Activated CD4-positive, alpha-beta T cell treated with anti-CD3 and anti-CD28 coated beads, Interleukin-2, Interleukin-4, amounts not matched to agents 100 ng/mL and 50 ng/mL, durations not matched to agents 16 hours and 8 hours (primary cell): ENCODE results near the gene SPR.

Experiments
- DNase-seq: peaks from one replicate; pipeline ENCODE4 v3.0.0-alpha.2; 2020; ENCODE audit warnings: low spot score

The SPR gene

DNA sequence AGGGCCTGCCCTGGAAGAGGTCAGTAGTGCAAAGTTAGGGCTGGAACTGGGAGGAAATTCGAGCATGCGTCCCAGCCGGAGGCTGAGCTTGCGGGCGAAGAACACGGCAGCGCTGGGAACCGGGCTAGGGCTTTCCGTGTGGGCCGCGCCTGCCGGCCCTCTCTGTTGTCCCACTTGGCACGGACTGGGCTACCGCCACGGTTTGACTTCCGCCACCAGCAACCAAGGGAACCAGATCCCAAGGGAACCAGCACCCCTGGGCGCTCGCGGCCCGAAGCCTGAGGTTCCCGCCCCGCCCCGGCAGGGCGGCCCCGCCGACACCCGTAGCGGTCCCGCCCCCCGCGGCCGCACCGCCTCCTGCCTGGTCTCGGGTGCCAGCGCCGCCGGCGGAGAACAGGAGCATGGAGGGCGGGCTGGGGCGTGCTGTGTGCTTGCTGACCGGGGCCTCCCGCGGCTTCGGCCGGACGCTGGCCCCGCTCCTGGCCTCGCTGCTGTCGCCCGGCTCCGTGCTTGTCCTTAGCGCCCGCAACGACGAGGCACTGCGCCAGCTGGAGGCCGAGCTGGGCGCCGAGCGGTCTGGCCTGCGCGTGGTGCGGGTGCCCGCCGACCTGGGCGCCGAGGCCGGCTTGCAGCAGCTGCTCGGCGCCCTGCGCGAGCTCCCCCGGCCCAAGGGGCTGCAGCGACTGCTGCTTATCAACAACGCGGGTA is at the start of gene SPR:
Gene SPR (plus strand): TSS at position 377 of the 708 bp plus-strand sequence. CDS start 25 bp downstream, at position 402.
- DNase-seq = peak; percentile 65

DNA sequence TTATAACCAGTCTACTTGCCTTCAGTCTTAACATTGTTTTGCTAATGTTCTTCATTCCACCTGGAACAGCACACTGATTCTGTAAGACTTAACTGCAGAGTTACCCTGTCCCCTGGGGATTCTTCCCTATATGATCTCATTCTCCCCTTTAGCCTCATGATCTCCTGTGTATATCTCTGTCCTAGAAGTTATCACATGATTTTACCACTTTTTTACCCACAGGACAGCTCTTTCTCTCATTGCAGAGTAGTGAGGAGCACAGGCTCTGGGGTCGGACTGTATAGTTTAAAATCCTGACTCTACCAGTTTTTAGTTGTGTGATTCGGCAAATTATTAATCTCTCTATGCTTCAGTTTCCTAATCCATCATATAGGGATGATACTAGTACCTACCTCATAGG is 47.1 kb upstream of the SPR start:
- DNase-seq = no peak

DNA sequence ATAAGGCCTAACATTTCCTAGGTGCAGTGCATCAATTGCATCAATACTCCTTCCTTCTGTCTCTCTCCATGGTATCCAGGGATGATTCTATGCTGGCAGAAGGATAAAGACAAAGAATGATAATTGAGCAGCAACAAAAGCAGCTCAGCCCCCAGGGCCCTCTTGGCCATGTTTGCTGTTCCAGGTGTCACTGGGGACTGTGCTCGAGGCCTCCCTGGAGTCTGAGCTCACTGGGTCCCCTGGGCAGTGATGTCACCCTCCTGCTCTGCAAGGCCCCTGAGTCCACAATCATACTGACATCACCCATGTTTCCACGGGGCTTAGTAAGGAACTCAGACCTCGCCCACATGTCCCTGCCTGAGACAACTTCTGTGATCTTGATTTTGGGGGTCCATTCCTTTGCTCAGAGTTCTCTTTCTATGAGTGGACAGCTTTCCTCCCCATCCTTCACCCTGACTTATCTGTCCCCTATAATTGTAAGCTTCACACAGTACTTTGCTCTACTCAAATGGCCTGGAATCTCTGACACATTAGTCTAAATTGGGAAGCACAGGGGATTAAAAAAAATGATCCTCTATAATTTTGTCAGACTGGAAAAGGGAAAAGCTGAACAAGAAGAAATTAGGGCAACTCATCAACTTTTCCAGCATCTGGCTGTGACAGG is 45.6 kb upstream of the SPR start:
- DNase-seq = no peak

DNA sequence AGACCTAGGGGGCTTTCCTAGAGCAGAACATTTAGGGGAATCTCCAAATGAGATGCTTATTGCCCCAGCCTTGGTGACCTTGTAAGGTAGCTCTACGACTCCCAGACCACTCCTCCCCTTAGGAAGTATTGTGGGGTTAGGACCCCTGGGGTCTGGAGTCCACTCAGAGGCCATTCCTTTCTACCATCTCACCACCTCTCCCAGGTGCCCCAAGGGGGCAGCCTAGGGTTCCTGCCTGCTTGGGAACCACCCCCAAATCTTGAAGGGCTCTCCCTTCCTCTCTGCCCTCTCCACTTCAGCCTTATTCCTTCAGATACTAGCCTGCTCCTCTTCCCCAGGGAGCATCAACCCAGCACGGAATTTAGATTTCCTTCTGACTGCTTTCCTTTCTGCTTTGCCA is 43.9 kb upstream of the SPR start:
- DNase-seq = no peak

DNA sequence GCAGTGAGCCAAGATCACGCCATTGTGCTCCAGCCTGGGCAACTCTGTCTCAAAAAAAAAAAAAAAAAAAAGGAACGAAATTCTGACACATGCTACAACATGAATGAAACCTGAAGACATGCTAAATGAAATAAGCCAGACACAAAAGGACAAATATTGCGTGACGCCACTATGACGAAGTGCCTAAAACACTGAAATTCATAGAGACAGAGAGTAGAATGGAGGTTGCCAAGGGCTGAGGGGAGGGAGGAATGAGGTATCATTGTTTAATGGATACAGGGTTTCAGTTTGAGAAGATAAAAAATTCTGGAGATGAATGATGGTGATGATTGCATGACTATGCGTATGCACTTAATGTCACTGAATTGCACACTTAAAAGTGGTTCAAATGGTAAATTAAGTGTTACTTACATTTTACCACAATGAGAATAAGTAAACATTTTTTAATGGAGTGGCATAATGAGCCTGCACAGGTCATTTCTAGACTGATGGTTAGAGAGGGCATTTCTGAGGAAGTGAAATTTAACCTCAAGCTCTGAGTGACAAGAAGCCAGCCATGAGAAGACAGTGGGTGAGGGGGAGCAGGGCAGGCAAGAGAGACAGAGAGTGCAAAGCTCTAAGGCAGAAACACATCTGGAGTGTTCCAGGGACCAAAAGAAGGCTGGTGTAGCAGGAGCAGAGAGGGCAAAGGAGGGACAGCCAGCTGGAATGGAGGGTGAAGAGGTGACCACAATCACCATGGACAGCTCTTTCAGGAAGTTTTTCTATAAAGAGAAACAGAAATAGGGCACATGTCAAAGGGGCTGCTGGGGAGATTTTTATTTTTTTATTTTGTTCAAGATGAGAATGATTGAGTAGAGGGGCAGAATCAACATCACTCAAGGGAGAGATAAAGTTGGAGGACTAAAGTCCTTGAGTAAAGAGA is 40.8 kb upstream of the SPR start:
- no peak for DNase-seq

DNA sequence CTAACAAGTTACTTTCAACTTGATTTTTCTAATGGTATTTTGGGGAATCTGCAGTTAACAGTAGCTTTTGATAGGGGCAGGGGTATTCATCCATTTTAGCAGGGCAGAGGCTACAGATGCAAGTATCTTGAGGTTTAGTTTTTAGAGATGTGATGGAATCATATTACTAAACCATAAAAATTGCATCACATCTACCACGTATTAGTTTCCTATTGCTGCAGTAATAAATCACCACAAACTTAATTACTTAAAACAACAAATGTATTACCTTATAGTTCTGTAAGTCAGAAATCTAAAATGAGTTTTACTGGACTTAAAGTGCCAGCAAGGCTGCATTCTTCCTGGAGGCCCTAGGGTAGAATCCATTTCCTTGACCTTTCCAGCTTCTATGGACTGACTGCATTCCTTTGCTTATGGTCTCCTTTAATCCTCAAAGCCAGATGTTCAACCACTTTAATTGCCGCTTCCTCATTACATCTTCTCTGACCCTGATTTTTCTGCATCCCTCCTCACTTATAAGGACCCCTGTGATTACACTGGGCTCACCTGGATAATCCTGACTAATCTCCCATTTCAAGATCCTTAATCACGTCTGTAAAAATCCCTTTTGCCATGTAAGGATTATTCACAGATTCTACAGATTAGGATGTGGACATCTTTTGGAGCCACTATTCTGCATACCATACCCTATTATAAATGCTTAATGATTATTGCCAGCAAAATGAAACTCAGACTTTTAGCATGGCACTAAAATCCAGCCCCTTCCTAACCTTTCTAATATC is 39.5 kb upstream of the SPR start:
- no peak for DNase-seq

DNA sequence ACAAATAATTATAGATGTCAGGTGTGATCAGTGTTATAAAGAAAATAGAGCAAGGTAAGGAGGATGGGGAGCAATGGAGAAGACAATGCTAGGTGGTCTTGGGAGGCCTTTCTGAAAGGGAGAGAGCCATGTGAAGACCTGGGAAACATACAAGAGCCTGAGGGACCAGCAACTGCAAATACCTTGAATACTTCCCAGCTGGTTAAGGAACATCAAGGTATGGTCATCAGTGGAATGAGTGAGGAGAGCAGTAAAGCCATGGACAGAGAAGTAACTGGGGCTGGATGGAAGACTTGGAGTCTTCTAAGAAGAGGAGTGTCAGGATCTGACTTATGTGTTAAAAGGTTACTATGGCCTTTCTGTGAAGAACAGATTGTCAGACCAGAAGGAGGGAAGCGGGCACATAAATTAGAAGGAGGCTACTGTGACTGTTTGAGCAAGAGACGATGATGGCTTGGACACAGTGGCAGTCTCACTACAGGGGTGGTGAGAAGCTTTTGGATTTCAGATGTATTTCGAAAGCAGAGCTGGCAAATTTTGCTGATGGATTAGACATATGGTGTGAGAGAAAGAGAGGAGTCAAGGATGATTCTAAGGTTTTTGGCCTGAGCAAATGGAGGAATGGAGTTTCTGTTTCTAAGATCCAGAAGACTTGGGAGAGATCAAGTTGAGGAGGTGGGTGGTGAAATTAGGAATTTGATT is 38.6 kb upstream of the SPR start:
- no peak for DNase-seq

DNA sequence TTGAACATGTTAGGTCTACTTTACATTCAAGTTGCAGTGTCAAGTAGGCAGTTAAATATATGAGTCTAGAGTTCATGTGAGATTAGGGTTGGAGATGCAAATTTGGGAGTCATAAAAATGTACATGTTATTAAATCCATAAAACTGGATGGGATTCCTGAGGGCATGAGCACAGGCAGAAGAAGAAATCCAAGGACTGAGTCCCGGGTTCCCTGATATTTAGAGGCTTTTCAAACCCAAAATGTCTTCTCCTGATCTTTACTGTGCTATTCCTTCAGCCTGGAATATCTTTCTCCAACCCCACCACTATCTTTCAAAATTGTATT is 38.1 kb upstream of the SPR start:
- no peak for DNase-seq

DNA sequence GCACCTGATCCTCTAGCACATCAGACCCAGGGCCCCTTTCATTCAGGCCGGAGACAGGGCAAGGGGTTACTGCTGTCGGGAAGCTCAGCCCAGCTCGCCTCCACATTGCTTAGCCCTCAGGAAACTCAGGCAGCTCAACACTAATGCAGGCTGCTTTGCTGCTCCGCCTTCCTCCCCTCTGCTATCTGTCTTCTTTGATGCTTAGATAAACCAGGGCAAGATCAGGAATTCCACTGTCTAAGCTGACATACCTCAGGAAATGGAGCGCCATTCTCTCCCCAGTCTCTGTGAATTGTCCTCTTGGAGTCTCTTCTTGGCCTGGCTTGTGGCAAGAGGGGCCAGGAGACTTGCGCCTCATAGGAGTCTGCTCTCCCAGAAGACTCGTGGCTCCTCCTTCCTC is 35.9 kb upstream of the SPR start:
- no peak for DNase-seq

DNA sequence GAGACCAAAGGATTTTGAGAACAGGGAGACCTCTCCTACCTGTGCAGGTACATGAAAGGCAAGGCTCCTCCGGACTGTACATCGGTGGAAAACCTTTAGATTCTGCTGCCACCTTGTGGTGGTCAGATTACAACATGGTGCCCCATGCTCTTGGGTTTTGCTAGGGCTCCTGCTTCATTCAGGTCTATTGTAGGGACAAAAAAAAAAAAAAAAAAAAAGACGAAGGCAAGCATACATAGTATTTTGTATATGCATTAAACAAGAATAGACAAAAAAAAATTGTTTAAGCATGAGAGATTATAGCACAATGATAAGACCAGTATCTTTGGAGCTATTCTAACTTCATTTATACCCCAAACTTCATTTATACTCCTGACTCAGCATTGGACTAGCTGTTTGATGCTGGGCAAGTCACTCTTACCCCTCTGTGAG is 27.4 kb upstream of the SPR start:
- peak; percentile 63 for DNase-seq

DNA sequence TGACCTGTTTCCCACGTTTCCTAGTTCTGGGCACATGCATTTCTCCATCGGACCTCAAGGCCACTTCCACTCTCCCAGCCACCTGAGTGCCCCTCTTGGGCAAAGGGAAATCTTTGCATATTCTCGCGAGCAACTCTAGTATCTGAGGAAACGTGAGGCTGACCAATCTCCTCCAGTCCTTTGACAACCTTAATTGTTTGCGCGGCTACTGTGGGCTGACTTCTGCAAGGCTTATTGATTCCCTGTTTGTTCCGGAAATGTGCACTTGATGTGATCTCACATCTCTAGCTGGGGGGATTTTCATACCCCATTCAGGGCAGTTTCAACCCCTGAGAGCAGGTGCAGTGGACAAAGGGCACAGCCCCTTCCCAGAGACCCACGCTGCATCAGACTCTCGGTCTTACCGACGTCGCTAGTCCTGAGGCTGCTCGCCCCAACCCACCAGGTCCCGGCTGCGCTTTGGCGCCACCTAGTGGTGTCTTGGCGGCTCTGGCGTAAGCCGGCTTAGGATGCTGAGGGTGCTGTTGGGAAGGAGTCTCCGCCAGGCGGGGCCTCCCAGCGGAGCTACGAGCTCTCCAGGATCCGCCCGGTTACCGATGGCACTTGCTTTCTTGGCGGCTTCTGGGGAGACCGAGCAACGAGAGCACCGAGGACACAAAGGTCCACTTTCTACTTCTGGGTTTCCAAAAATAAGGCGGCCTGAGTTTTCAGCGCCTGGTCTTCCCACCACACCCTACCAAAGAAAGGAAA is 24.8 kb upstream of the SPR start:
- peak; percentile 92 for DNase-seq

DNA sequence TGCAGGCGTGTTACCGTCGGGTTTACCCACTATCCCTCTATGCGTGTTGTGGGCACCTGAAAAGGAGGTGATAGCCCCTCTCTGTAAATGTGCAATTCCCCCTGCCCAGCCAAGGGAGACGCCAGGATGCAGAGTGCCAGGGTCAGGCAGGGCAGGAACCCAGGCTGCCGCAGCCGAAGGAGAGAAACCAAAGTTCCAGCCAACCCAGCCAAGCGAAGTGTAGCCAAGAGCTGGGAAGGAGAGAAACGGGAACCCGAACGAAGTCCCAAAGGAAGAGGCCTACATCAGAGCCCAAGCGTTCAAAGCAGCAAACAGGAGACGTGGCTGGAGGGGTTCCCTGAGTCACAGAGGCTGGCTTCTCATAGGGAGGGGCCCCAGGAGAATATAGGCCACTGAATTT is 24.2 kb upstream of the SPR start:
- DNase-seq = no peak

DNA sequence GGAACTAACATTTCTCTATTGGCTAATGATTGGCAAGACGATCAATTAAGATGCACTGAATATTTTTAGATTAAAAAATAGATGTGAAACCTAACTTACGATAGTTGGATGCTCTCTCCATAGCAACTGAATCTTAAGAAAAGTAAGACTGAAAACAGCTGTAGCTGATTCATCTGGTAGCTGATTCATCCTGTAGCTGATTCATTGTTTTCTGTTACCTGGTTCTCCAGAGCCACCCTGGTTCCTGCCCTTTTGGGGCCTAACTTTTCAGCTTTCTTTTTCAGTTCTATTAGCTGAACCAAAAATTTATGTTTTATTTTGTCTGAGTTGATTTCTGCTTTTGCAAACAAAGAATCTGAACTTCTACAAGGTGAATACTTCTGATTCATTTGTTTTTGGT is 22.7 kb upstream of the SPR start:
- peak; percentile 80 for DNase-seq

DNA sequence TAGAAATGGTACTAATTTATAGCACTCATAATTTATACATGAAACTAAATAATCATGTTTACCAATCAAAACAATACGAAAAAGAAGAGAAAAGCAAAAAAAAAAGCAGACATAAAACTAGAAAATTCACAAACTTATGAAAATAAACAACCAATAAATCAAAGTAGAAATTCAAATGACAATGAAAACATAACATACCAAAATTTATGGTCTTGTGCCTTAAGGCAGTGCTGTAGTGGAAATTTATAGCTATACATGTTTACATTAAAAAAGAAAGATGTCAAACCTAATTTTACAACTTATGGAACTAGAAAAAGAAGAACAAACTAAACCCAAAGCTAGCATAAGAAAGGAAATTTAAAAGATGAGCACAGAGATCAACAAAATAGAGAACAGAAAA is 16.1 kb upstream of the SPR start:
- no peak for DNase-seq

DNA sequence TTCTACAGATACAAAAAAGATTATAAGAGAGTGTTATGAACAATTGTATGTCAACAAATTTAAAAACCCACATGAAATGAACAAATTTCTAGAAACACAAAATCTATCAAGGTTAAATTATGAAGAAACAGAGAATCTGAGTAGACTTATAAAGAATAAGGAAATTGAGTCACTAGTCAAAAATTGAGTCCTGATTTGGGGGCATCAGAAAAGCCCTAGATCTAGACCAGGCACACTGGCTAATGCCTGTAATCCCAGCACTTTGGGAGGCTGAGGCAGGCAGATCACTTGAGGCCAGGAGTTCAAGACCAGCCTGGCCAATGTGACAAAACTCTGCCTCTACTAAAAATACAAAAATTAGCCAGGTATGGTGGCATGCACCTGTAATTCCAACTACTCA is 15.3 kb upstream of the SPR start:
- no peak for DNase-seq

DNA sequence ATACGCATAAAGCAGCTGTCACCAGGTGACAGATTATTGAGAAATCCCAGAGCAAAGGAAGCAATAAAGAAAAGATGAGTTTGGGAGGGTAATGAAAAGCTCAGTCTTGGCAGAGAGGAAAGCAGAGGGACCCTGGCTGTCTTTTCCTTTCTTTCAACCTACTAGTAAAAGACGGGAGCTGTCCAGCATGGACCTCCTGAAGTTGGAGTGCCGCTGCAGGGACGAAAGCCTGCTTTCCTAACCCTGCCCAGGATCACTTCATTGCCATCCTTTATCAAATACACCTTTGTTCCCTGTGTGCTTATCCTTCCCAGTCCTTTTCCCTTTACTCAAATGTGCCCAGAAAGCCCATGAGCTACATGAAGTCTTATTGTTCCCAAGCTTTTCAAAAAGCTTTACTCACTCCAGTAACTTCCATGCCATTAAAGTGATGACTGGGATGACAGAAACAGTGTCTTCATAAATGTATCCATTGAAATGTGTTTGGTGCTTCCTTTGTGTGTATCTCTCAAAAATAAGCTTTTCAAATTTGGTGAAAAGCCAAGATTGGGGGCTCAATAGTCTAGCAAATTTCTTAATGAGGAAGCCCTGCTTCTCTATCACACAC is 3.7 kb upstream of the SPR start:
- DNase-seq = no peak

DNA sequence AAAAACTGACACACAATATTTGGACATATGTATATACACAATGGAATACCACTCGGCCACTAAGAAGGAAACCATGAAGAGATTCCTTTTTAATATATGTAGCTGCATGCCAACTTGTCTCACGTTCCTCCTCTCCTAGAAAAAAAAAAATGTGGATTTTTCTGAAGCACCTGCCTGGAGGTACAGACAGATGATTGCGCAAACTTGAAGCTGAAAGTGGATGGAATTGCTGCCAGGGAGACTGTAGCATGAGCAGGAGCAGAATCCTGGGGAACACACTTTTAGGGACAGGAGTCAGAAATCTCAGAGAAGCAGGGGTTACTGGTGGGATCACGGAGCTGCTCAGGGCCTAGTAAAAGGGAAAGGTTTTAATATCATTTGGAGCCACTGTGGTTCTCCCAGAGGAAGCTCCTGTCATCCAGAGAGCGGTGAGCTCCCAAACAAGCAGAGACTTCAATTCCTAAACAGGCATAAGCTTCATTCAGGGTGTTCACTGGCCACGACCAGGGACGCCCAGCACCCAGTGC is 640 bp upstream of the SPR start:
- no peak for DNase-seq

DNA sequence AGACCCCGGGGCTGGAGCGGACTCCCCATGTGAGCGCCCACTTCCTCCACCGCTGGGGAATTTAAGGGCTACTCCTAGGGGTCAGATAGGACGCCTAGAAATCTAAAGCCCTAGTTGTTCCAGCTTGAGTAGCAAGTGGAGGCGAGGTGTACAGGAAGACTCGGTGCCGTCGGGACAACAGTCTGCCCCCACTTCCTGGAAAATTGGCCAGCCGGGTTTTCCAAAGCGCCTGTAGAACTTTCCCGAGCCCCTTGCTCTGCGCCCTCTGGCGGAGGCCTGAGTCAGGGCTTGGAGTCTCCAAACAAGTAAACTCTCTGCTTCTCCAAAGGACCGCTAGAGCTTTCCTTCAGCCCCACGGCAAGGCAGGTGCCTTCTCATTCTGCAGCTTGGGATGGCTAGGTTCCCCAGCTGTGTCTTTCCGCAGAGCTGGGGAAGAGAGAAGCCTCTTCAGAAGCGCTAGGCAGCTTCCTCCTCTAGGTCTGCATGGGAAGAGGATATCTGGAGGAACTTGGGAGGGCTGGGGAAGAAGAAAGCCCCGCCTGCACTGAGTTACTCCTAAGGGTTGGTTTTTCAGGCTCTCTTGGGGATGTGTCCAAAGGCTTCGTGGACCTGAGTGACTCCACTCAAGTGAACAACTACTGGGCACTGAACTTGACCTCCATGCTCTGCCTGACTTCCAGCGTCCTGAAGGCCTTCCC is 681 bp downstream of the SPR start:
- peak; percentile 61 for DNase-seq

DNA sequence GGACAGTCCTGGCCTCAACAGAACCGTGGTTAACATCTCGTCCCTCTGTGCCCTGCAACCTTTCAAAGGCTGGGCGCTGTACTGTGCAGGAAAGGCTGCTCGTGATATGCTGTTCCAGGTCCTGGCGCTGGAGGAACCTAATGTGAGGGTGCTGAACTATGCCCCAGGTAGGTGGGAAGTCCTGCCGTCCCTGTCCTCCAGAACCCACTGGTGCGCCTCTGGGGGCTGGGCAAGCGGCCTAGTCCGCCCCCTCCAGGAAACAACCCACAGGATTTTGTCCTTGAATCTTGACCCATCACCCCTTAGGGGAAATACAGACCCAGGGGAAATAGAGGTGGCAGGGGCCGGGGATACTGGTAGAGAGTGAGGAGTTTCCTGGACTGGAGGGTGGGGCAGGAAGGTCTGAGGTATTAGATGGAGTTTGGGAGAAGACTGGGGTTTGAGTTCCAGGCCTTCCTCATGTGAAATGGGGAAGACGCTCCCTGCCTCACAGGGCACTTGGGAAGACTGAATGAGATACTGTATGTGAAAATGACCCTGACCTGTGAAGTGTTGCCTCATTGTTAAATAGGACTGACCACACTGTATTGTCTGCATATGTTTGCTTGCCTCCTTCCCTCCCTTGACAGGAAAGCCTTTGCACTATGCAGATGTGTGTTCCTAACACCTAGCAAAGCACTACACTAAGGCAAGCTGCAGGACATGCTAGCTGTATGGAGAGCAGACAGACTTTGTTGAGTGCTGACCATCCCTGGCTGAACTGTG is 1.4 kb downstream of the SPR start:
- no peak for DNase-seq
